ENCODE data around the gene ACYP1.

DNA sequence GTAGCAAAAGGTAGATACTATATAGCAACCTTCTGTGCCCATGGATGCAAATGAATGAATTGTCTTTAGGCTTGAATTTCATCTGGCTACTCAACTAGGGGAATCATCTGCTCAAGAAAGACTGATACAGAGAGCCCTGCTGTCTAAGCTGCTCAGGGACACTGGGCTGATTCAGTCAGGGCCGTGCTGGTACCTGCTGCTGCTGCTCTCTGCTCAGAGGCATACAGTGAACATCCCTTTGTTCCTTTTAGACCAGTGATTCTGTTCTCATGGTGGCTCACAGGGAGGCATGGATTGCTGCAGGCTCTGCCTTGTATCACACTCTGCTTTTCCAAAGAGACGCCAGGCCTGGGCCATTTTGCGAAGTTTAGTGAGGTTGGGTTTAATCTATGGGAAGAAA is 47.0 kb downstream of the ACYP1 start:
- TF ChIP-seq CTCF (IDR thresholded peaks at IDR 0.05; ENCODE audit: low read length) (no peak), EZH2 (optimal IDR thresholded peaks at IDR 0.05; ENCODE audit: low read depth, low read length) (no peak), EZH2phosphoT487 (IDR thresholded peaks at IDR 0.05; ENCODE audit: low read length) (no peak)

Data from MM.1S (cell line).